Endothelial cell of umbilical vein (primary cell): ENCODE measurements around the gene PLA2G1B. TPM values are rescaled to one million over a fixed set of nuclear protein-coding genes. Genes with fewer than 3 reads are reported as not detected.

ENCODE experiments used
- BruUV-seq: library from RNA; stranded (reverse); fragments of 400-500 nt; replicated peaks from 2 replicates; lab custom pipeline; 2021; lab: Mats Ljungman, UMichigan
- CTCF ChIA-PET: fragments of 300-600, 350-600 bp; sonication (Branson Sonifier 250); formaldehyde crosslinking; loops from one replicate; lab custom pipeline; 2021; ENCODE audit warnings: antibody characterized with exemption, inconsistent platforms; lab: Charles Lee
- POLR2A ChIA-PET: fragments of 300-600, 350-600 bp; sonication (Branson Sonifier 250); formaldehyde crosslinking; loops from one replicate; lab custom pipeline; 2021; ENCODE audit warnings: antibody characterized with exemption, inconsistent platforms; lab: Charles Lee
- DNase-seq: peaks from one replicate; pipeline ENCODE4 v3.0.0-alpha.2; 2011; ENCODE audit warnings: low read depth, low spot score
- FAIRE-seq: peaks from 2 replicates; lab custom pipeline; 2011; peaks lifted over from hg19 to GRCh38; lab: Jason Lieb, UNC
- H2AFZ ChIP-seq: 2 replicates; pipeline ENCODE4 v1.6.0; 2012; ENCODE audit warnings: low read depth, low read length, control low read depth, inconsistent platforms
- H3K27ac ChIP-seq: 2 replicates; pipeline ENCODE4 v1.5.1; 2011; ENCODE audit warnings: low read depth, mild to moderate bottlenecking, control low read depth, low read length, moderate library complexity; ENCODE audit not compliant: insufficient read depth
- H3K27me3 ChIP-seq, 2 experiments: 2 replicates each; pipeline versions ENCODE4 v1.6.0 to v1.6.1; 2011; ENCODE audit warnings: low read length in 2 of 2, mixed read lengths in 1 of 2; ENCODE audit not compliant: control insufficient read depth in 2 of 2, insufficient read depth in 2 of 2
- H3K36me3 ChIP-seq, 2 experiments: 2 replicates in 1 of 2; 3 replicates in 1 of 2; pipeline ENCODE4 v1.5.1; 2011; ENCODE audit warnings: low read length in 2 of 2, mild to moderate bottlenecking in 1 of 2, moderate library complexity in 1 of 2; ENCODE audit not compliant: control insufficient read depth in 2 of 2, insufficient read depth in 2 of 2; ENCODE audit errors: extremely low read depth in 1 of 2
- H3K4me1 ChIP-seq: 3 replicates; pipeline ENCODE4 v1.5.1; 2011; ENCODE audit warnings: mild to moderate bottlenecking, low read length; ENCODE audit not compliant: control insufficient read depth, insufficient read depth; ENCODE audit errors: extremely low read depth
- H3K4me2 ChIP-seq: 2 replicates; pipeline ENCODE4 v1.6.1; 2011; ENCODE audit warnings: low read length, control low read depth, mixed read lengths; ENCODE audit not compliant: insufficient read depth
- H3K4me3 ChIP-seq, 3 experiments: fragments of 200-600 bp in 1 of 3; sonication (generic), shearing (Covaris generic) in 1 of 3; replicated peaks in 1 of 3; 2 replicates each; pipeline ENCODE4 v1.5.1; 2011 to 2016; ENCODE audit warnings: control low read depth in 3 of 3, low read length in 3 of 3, mild to moderate bottlenecking in 2 of 3, inconsistent platforms in 1 of 3, low read depth in 1 of 3, moderate library complexity in 1 of 3; ENCODE audit not compliant: insufficient read depth in 1 of 3
- H3K79me2 ChIP-seq: 2 replicates; pipeline ENCODE4 v1.6.0; 2012; ENCODE audit warnings: low read length, inconsistent platforms; ENCODE audit not compliant: control insufficient read depth, insufficient read depth
- H3K9ac ChIP-seq: replicated peaks from 2 replicates; pipeline ENCODE3; 2011; ENCODE audit warnings: low read length, control low read depth; ENCODE audit not compliant: insufficient read depth; ENCODE audit errors: extremely low read depth
- H3K9me1 ChIP-seq: replicated peaks from 3 replicates; pipeline ENCODE4 v1.6.0; 2011; ENCODE audit warnings: mild to moderate bottlenecking, low read length; ENCODE audit not compliant: control insufficient read depth, insufficient read depth; ENCODE audit errors: extremely low read depth
- H3K9me3 ChIP-seq: replicated peaks from 2 replicates; pipeline ENCODE4 v1.5.1; 2012; ENCODE audit warnings: low read length, inconsistent platforms; ENCODE audit not compliant: control insufficient read depth, insufficient read depth
- H4K20me1 ChIP-seq: replicated peaks from 2 replicates; pipeline ENCODE3; 2011; ENCODE audit warnings: mild to moderate bottlenecking, low read length; ENCODE audit not compliant: control insufficient read depth, insufficient read depth; ENCODE audit errors: extremely low read depth
- CTCF ChIP-seq, 2 donors: IDR thresholded peaks; 1 replicate in 1 of 2; 2 replicates in 1 of 2; pipeline ENCODE4 v1.5.1; 2011; ENCODE audit warnings: low read length in 2 of 2, mild to moderate bottlenecking in 2 of 2, moderate library complexity in 2 of 2, control low read depth in 1 of 2, inconsistent platforms in 1 of 2, low read depth in 1 of 2; ENCODE audit not compliant: insufficient read depth in 1 of 2; ENCODE audit errors: extremely low read depth in 1 of 2
- EZH2 ChIP-seq: IDR thresholded peaks from 2 replicates; pipeline ENCODE4 v1.6.1; 2012; ENCODE audit warnings: borderline replicate concordance, low read depth, mild to moderate bottlenecking, moderate library complexity, low read length, inconsistent platforms; ENCODE audit not compliant: severe bottlenecking
- FOS ChIP-seq: IDR thresholded peaks from 2 replicates; pipeline ENCODE4 v1.6.1; 2011; ENCODE audit warnings: mild to moderate bottlenecking, low read length, moderate library complexity, borderline replicate concordance; ENCODE audit not compliant: insufficient read depth
- GATA2 ChIP-seq: IDR thresholded peaks from 2 replicates; pipeline ENCODE4 v1.7.0; 2011; ENCODE audit warnings: low read depth, mild to moderate bottlenecking, moderate library complexity, mixed read lengths, low read length; ENCODE audit not compliant: insufficient read length, insufficient read depth
- JUN ChIP-seq: IDR thresholded peaks from 2 replicates; pipeline ENCODE4 v1.6.1; 2011; ENCODE audit warnings: borderline replicate concordance, low read depth; ENCODE audit not compliant: insufficient read length, insufficient read depth
- MAX ChIP-seq: IDR thresholded peaks from 2 replicates; pipeline ENCODE4 v1.6.1; 2011; ENCODE audit not compliant: insufficient read depth, insufficient read length
- MYC ChIP-seq: IDR thresholded peaks from one replicate; pipeline ENCODE4 v1.6.1; 2011; ENCODE audit warnings: mild to moderate bottlenecking, low read depth, low read length
- POLR2A ChIP-seq: IDR thresholded peaks from 2 replicates; pipeline ENCODE4 v1.6.1; 2012; ENCODE audit warnings: low read depth, mild to moderate bottlenecking, control low read depth, low read length
- POLR2AphosphoS5 ChIP-seq: IDR thresholded peaks from 2 replicates; pipeline ENCODE4 v1.6.1; 2012; ENCODE audit warnings: low read depth, mild to moderate bottlenecking, control low read depth, low read length, moderate library complexity; ENCODE audit not compliant: insufficient read depth
- dilution Hi-C: fragments of 300-500 bp; cut with MboI; formaldehyde crosslinking; loops from one replicate; pipeline ENCODE4 v1.15.0; 2019; ENCODE audit warnings: low sequenced_read_pairs; ENCODE audit not compliant: extremely low pct_ligation_motif_present
- intact Hi-C: fragments of 100-400 bp; cut with micrococcal nuclease; formaldehyde crosslinking; loops from one replicate; pipeline ENCODE4 v1.10.0; 2022
- polyA plus RNA-seq, 4 experiments: library from polyadenylated mRNA; depleted of rRNA in 3 of 4; stranded (reverse) in 3 of 4; unstranded in 1 of 4; fragments of >200 nt; gene quantifications; 2 replicates each; pipeline versions ENCODE4 v1.2.1 to v1.2.3, GENCODE V29; 2011 to 2012; ENCODE audit warnings: missing spikeins in 1 of 4
- total RNA-seq: library from RNA; stranded (reverse); gene quantifications from 2 replicates; pipeline ENCODE4 v1.2.3, GENCODE V29; 2021

The PLA2G1B gene
- total and polyA plus RNA-seq, 2 donors (not counting 3 experiments of a cell fraction or from before 2014, with no cell fraction given), result not detected

- POLR2A ChIA-PET, result no interaction called here
- FAIRE-seq, result no peak
Measured at GRCh38 chr12:120362516-120363273, 35.1 kb upstream of the PLA2G1B start.

More at GRCh38 chr12:120362516-120363273, 35.1 kb upstream of the PLA2G1B start:
- Histone ChIP-seq H2AFZ (no peak overlapping the region), H3K9me3 (no peaks in the 10 kb centered on the region), H3K4me1 (no peaks in the 10 kb centered on the region), H3K4me2 (no peak overlapping the region), H3K9ac (no peak overlapping the region), H3K79me2 (no peaks in the 10 kb centered on the region), H3K36me3 (no peaks in the 10 kb centered on the region), H3K9me1 (no peaks in the 10 kb centered on the region), H4K20me1 (no peaks in the 10 kb centered on the region), H3K27ac (no peak overlapping the region), H3K27me3 (peaks cover 15 to 17% of the 10 kb centered on the region in 2 experiments), H3K4me3 (no peak overlapping the region)
- TF ChIP-seq CTCF (IDR thresholded peaks at IDR 0.05; ENCODE audit: extremely low read depth in 1 of 2, insufficient read depth in 1 of 2, low read depth in 1 of 2, low read length in 2 of 2), result no peak
- no peak for TF ChIP-seq POLR2AphosphoS5
- TF ChIP-seq EZH2, result no peak
- TF ChIP-seq JUN, result no peak
- TF ChIP-seq MAX, result no peak
- TF ChIP-seq POLR2A, result no peak
- TF ChIP-seq GATA2, result no peak
- TF ChIP-seq MYC, result no peak
- no peak for TF ChIP-seq FOS
- DNase-seq, result no peak
- CTCF ChIA-PET, result interaction anchor here (2.4 kb wide), 1 partner anchor 67 kb away, joined by 11 read pairs; no protein-coding TSS in a partner anchor
- BruUV-seq, result no TSS peak
- intact Hi-C loops (no loop called here), dilution Hi-C loops (no loop called here)
